ENCODE data around the gene HEMGN.
"Not testable (repeated sequence)": the region's sequence is repeated elsewhere in the genome, so short reads cannot be mapped to it uniquely, and the experiment has no call there.

HEMGN gene

GRCh38 chr9:97963232-97963631, 25.3 kb upstream of the HEMGN start:
- no peak for DNase-seq (ENCODE audit: low spot score)

GRCh38 chr9:97962575-97962974, 24.6 kb upstream of the HEMGN start:
- no peak for DNase-seq (ENCODE audit: low spot score)

- no peak for DNase-seq (ENCODE audit: low spot score)
Observed at GRCh38 chr9:97962136-97962535, 24.2 kb upstream of the HEMGN start.

DNA sequence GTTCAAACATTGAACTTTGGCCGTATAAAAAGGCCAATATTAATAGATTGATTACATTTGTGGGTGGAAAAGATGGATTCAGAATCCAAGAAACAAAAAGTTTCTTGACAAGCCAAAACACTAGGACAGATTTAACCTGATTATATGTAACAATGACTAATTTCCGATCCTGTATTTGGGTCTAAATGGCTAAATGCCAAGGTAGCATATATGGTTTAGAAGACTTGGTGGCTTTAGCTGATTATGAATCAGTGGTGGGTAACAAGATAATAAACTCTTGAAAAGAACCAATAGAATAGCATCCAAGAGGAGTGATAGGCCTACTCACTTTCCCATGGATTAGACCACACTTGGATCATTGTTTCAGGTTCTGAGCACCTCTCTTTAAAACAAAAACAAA, 23.4 kb upstream of the HEMGN start:
- no peak for DNase-seq (ENCODE audit: low spot score)

- not testable (repeated sequence) for DNase-seq (ENCODE audit: low spot score)
Observed at GRCh38 chr9:97960678-97961328, 22.8 kb upstream of the HEMGN start.

DNA sequence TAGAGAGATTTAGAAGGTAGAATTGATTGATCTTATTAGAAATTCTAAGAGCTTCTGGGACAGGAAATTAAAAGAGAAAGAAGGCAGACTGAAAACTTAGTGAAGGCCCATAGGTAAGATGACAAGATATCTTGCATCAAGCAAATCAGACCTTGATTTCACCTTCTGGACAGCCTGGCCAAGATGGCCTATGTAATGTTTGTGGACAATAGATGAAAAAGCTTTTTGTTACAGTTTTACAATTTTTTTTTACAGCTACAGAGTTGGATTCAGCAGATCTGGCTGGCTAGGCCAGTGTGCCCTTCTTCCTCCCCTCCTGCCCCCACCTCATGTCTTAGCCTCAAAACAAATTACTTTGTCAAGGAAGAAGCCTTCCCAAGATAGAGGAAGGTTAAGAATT, 21.6 kb upstream of the HEMGN start:
- no peak for DNase-seq (ENCODE audit: low spot score)

DNA sequence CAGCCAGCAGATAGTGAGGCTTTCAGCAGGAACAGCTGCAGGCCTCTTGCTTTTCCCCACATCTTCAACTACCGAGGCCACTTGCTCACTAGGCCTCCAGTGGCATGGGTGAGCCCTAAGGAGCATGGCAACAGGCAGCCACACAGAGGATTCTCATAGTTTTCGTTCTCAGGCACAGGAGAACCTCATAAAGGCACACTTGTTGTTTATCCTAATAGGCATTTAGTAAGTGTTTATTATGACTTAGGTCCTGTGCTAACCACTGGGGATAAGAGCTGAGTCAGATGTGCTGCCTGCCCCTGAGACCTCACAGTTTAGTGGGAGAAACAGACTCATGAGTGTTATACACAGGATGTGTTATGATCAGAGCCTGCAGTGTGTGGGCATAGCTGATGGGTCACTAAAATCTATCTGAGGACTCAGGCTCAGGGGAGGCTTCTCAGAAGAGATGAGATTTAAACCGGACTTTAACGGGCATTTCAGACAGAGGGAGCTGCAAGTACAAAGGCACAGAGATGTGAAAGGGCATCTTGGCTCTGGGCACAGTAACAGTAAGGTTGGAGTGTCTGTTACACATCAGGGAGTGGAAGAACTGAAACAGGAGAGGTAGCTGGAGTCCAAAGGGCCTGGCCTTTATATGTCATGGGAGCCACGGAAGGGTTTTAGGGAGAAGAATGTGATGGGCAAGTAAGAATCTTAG, 21.0 kb upstream of the HEMGN start:
- peak; percentile 93 for DNase-seq (ENCODE audit: low spot score)

DNA sequence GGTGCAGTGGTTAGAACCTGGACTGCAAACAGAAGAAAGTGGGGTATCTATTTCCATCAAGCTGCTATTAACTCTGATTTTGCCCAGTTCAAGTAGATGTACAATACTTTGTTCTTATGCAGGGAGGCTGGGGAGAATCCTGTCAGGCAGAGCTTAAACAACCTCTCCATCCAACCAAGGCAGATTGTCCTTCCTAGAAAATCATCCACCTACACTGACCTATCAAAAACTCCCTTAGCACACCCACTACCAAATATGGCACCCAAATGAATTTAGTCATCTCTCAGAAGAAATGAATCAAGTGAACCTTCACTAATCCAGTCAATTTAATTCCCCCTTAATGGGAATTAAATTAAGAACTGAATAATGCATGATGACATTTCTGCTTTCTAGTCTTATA, 18.4 kb upstream of the HEMGN start:
- DNase-seq (ENCODE audit: low spot score) = no peak

DNA sequence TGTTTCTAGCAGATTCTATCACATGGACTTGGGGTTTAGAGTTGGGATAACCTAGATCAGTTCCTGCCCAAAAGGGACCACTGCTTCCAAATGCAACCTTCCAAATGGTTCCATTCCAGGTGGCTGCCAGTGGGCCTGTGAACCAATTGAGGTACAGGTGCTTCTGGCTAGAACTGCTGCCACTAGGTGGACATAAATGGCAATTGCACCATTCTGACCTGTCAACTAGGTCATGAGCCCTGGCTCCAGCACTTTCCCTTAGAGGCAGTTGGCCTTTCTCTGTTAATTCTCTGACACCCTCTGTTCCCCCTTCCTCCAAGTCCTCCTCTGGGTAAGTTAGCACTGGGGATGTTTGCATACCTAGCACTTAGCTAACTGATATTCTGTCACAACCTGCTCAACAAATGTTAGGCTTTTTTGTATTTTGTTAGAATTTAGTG, 16.6 kb upstream of the HEMGN start:
- DNase-seq (ENCODE audit: low spot score) = peak; percentile 46

DNA sequence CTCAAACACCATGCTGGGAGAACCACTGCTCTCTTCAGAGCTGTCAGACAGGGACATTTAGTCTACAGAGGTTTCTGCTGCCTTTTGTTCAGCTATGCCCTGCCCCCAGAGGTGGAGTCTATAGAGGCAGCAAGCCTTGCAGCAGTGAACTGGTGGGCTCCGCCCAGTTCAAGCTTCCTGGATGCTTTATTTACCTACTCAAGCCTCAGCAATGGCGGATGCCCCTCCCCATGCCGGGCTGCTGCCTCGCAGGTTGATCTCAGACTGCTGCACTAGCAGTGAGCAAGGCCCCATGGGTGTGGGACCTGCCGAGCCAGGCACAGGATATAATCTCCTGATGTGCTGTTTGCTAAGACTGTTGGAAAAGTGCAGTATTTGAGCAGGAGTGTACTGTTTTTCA, 12.9 kb upstream of the HEMGN start:
- not testable (repeated sequence) for DNase-seq (ENCODE audit: low spot score)

DNA sequence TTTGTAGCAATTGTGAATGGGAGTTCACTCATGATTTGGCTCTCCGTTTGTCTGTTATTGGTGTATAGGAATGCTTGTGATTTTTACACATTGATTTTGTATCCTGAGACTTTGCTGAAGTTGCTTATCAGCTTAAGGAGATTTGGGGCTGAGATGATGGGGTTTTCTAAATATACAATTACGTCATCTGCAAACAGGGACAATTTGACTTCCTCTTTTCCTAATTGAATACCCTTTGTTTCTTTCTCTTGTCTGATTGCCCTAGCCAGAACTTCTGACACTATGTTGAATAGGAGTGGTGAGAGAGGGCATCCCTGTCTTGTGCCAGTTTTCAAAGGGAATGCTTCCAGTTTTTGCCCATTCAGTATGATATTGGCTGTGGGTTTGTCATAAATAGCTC, 9.1 kb upstream of the HEMGN start:
- not testable (repeated sequence) for DNase-seq (ENCODE audit: low spot score)

DNA sequence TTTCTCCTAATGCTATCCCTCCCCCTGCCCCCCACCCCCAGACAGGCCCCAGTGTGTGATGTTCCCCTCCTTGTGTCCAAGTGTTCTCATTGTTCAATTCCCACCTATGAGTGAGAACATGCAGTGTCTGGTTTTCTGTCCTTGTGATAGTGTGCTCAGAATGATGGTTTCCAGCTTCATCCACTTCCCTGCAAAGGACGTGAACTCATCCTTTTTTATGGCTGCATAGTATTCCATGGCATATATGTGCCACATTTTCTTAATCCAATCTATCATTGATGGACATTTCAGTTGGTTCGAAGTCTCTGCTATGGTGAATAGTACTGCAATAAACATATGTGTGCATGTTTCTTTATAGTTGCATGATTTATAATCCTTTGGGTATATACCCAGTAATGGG, 7.5 kb upstream of the HEMGN start:
- not testable (repeated sequence) for DNase-seq (ENCODE audit: low spot score)

- no peak for DNase-seq (ENCODE audit: low spot score)
Observed at GRCh38 chr9:97944612-97945011, 6.6 kb upstream of the HEMGN start.

DNA sequence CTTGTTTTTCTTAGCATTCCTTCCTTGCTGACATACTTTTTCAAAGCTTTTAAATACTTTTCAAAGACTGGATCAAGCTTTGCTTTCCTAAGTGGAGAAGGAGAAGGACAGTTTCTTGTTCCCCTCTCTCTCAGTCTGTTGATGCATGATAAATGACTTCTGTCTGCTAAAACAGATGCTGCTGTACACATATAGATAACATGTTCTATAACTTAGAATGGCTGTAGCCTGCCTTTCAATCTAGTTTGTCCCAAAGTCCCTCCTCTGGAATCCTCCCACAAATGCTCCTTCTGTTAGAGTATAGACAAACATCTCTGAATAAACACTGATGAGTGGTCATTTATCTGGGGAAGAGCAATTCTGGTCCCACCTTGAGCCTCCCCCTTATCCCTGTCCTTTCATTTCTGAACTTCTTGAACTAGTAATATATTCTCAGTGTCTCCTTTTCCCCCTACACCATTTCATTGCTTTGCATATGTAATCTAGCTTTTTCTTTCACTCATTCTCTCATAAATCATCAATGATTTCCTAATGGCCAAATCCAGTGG, 5.4 kb upstream of the HEMGN start:
- no peak for DNase-seq (ENCODE audit: low spot score)

DNA sequence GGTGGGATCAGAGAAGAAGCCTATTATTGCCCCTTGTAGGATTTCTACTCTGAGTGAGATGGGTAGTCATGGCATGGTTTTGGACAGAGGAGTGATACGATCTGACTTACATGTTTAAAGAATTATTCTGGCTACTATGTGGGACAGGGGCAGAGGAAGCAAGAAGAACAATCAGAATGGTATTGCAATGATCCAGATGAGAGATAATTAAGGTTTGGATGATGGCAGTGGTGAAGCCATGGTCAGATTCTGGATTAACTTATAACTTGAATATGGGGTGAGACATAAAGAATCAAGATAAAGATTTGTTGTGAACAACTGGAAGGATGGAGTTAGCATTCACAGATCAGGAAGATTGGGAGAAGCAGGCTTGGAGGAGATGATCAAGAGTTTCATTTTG, 3.4 kb upstream of the HEMGN start:
- no peak for DNase-seq (ENCODE audit: low spot score)

DNA sequence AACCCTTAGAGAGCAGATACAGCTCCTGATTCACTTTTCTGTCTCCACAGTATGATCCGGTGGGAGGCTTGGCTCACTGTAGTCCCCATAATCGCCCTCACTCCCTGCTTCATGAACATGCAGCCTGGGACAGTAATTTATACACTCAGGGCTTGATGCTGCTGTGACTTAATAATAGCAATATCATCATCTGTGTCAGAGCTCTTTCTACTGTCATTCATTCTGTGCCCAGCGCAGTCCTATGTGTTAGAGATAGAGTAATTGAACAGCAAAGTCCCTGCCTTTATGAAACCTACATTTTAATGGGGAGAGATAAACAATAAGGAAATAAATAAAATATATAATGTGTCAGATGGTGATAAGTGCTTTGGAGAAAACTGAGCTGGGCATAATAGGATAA, 2.8 kb upstream of the HEMGN start:
- no peak for DNase-seq (ENCODE audit: low spot score)

GRCh38 chr9:97940233-97940632, 2.3 kb upstream of the HEMGN start:
- DNase-seq (ENCODE audit: low spot score) = no peak

DNA sequence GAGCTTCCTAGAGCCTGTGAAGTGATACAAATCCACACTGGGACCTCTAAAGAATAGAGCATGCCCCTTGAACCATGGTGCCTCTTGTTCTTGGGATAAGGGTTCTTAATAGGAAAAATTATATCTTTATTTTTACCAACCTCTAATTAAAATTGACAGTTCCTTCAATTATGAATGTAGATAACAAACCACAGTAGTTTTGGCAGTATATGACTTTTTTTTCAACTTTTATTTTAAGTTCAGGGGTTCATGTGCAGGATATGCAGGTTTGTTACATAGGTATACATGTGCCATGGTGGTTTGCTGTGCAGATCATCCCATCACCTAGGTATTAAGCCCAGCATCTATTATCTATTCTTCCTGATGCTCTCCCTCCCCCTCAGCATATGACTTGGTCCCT, 974 bp downstream of the HEMGN start:
- DNase-seq (ENCODE audit: low spot score) = no peak

DNA sequence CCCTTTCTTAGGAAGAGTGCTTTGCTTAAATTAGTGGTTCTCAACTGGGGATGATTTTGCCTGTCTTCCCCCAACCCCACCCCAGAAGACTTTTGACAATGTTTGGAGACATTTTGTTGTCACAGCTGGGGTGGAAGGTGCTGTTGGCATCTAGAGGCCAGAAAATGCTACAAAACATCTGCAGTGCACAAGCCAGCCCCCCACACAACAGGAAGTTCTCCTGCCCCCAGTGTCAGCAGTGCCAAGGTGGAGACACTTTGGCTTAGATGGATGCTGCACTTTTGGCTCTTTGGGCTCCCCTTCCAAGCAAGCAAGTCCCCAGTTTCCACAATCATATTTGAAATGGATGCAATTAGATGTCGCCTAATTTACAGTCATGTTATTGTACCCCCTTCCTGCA, 2.7 kb downstream of the HEMGN start:
- DNase-seq (ENCODE audit: low spot score) = no peak

- DNase-seq (ENCODE audit: low spot score) = no peak
Observed at GRCh38 chr9:97934321-97935115, 3.5 kb downstream of the HEMGN start.

DNA sequence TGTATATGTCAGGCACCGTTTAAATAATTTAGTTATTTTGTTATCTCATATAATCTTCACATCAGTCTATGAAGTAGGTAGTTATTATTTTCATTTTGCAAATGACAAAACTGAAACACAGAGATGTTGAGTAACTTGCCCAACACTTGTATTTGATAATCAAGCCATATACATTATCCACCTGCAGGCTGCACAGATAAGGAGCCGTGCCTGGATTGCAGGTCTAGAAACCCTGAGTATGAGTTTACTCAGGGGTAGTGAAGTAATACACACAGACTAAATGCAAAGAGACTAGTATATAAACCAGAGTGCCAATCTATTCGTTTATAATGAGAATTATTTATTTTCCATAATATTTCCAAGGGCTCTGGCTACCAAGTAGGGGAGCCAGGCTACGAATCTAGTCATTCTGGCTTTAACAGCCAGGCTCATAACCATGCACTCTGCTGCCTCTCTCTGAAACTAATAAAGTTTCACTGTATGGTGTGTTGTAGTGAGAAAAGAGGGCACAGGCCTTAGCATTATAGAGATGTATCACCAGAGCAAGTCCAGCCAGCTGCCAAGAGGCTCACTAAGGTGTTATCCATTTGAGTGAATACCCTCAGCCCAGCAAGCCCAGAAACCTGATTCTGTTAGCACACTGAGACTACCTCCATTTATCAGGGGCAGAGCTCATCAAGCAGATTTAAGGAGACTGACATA, 4.5 kb downstream of the HEMGN start:
- DNase-seq (ENCODE audit: low spot score) = no peak

DNA sequence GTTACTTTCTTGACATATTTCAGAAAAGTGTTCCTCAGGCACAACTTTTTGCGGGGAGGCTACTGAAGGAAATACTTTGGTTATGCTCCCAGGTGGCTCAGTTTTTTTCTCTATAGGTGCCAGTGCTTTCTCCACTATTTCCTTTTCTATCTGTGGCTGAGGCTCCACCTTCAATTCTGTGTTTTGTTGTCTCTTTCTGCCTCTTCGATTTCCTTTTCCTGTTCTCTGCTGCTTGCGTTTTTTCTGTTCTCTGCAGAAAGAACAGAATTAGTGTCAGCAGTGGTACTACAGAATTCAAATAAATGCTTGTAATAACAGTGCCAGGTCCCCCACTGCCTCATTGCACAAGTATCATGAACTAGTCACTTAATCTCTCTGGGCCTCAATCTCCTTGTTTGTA, 7.0 kb downstream of the HEMGN start:
- no peak for DNase-seq (ENCODE audit: low spot score)
